Liver (tissue), 9 donors: ENCODE measurements around the gene RPL36AL. TPM values are rescaled to one million over a fixed set of nuclear protein-coding genes. Genes with fewer than 3 reads are reported as not detected.
"Not testable (repeated sequence)": the region's sequence is repeated elsewhere in the genome, so short reads cannot be mapped to it uniquely, and the experiment has no call there.

Experiments used
- DNase-seq: peaks from one replicate; pipeline ENCODE4 v3.0.0-alpha.2; 2017; ENCODE audit warnings: low spot score
- H3K27ac ChIP-seq, 2 donors: one replicate each; pipeline ENCODE4 v1.7.0; 2013; ENCODE audit warnings: inconsistent platforms in 2 of 2, low read length in 2 of 2, control low read depth in 1 of 2, low read depth in 1 of 2, mild to moderate bottlenecking in 1 of 2
- H3K27me3 ChIP-seq, 4 donors: one replicate each; pipeline versions ENCODE4 v1.6.1 to v1.7.0; 2013; ENCODE audit warnings: low read length in 3 of 4, inconsistent platforms in 1 of 4, mild to moderate bottlenecking in 1 of 4, moderate library complexity in 1 of 4; ENCODE audit not compliant: control insufficient read depth in 4 of 4, insufficient read depth in 4 of 4
- H3K36me3 ChIP-seq, 4 donors: one replicate each; pipeline versions ENCODE4 v1.6.1 to v1.7.0; 2013; ENCODE audit warnings: low read length in 3 of 4, mild to moderate bottlenecking in 3 of 4, low read depth in 1 of 4, moderate library complexity in 1 of 4; ENCODE audit not compliant: control insufficient read depth in 4 of 4, insufficient read depth in 3 of 4
- H3K4me1 ChIP-seq, 4 donors: one replicate each; pipeline versions ENCODE4 v1.6.1 to v1.7.0; 2013; ENCODE audit warnings: low read length in 3 of 4, mild to moderate bottlenecking in 3 of 4, moderate library complexity in 1 of 4; ENCODE audit not compliant: control insufficient read depth in 4 of 4, insufficient read depth in 4 of 4
- H3K4me3 ChIP-seq, 3 donors: one replicate each; pipeline versions ENCODE4 v1.6.1 to v1.7.0; 2013; ENCODE audit warnings: low read length in 3 of 3, control low read depth in 1 of 3, low read depth in 1 of 3, mild to moderate bottlenecking in 1 of 3
- H3K9ac ChIP-seq, 2 donors: one replicate each; pipeline ENCODE4 v1.7.0; 2013; ENCODE audit warnings: low read length in 2 of 2, mild to moderate bottlenecking in 2 of 2, moderate library complexity in 2 of 2, control low read depth in 1 of 2, low read depth in 1 of 2
- H3K9me3 ChIP-seq, 4 donors: one replicate each; pipeline versions ENCODE4 v1.6.1 to v1.7.0; 2013; ENCODE audit warnings: low read length in 3 of 4; ENCODE audit not compliant: control insufficient read depth in 4 of 4
- EGR1 ChIP-seq, 2 donors: IDR thresholded peaks; 2 replicates each; pipeline ENCODE4 v1.6.1; 2016 to 2018; ENCODE audit warnings: antibody characterized with exemption in 2 of 2, low read depth in 2 of 2
- FOXA1 ChIP-seq: IDR thresholded peaks from 2 replicates; pipeline ENCODE4 v1.6.1; 2016; ENCODE audit warnings: antibody characterized with exemption
- FOXA2 ChIP-seq: IDR thresholded peaks from 2 replicates; pipeline ENCODE4 v1.6.1; 2016; ENCODE audit warnings: antibody characterized with exemption
- HNF4A ChIP-seq, 2 donors: conservative IDR thresholded peaks; 2 replicates each; pipeline ENCODE4 v1.6.1; 2016; ENCODE audit warnings: antibody characterized with exemption in 2 of 2, mild to moderate bottlenecking in 2 of 2
- HNF4G ChIP-seq: IDR thresholded peaks from 2 replicates; pipeline ENCODE4 v1.6.1; 2016; ENCODE audit warnings: antibody characterized with exemption
- JUND ChIP-seq, 2 donors: IDR thresholded peaks; 2 replicates each; pipeline ENCODE4 v1.6.1; 2016; ENCODE audit warnings: antibody characterized with exemption in 2 of 2
- RXRA ChIP-seq, 2 donors: IDR thresholded peaks; 2 replicates each; pipeline ENCODE4 v1.6.1; 2017 to 2018; ENCODE audit warnings: antibody characterized with exemption in 2 of 2, mild to moderate bottlenecking in 1 of 2
- SP1 ChIP-seq: IDR thresholded peaks from 2 replicates; pipeline ENCODE4 v1.6.1; 2018; ENCODE audit warnings: antibody characterized with exemption, mild to moderate bottlenecking
- TAF1 ChIP-seq: conservative IDR thresholded peaks from 2 replicates; pipeline ENCODE4 v1.6.1; 2016; ENCODE audit warnings: antibody characterized with exemption, mild to moderate bottlenecking
- YY1 ChIP-seq: IDR thresholded peaks from 2 replicates; pipeline ENCODE4 v1.6.1; 2016; ENCODE audit warnings: antibody characterized with exemption, mild to moderate bottlenecking
- WGBS: extraction: QIAGEN DNeasy Blood & Tissue Kit; methylation state at CpG from one replicate; pipeline ENCODE4 v1.1.7; 2013; 5-methylcytosine and 5-hydroxymethylcytosine counted together
- polyA plus RNA-seq, 2 donors: library from polyadenylated mRNA; stranded (reverse) in 1 of 2; unstranded in 1 of 2; fragments of 200-250 nt in 1 of 2; fragments of >200 nt in 1 of 2; fragmentation: Nextera tagmentation in 1 of 2; extraction: Ambion mirVana in 1 of 2; gene quantifications; one replicate each; pipeline versions ENCODE4 v1.2.1 to v1.2.3, GENCODE V29; 2013 to 2015
- total RNA-seq, 2 donors: library from RNA; depleted of rRNA; stranded (reverse); fragments of >200 nt; gene quantifications; one replicate each; pipeline ENCODE4 v1.2.3, GENCODE V29; 2014
- TF ChIP-seq, protein P1 (sequence below): fragments of 150-350 bp; IDR thresholded peaks from 2 replicates; pipeline ENCODE4 v1.5.1; 2017; ENCODE audit warnings: improper control_type of control experiment, low read depth, low read length; ENCODE audit not compliant: missing input control
- TF ChIP-seq, protein P2 (sequence below): IDR thresholded peaks from 2 replicates; pipeline ENCODE4 v1.6.1; 2016; ENCODE audit warnings: antibody characterized with exemption
- TF ChIP-seq, protein P3 (sequence below): IDR thresholded peaks from 2 replicates; pipeline ENCODE4 v1.6.1; 2016; ENCODE audit warnings: antibody characterized with exemption
- donor health status: healthy.
- donor health status: healthy.
- donor health status: healthy.
- donor health status: healthy.
- donor health status: healthy.

The RPL36AL gene
- total and polyA plus RNA-seq, 4 donors: 110 to 268 (median 148) TPM

DNA sequence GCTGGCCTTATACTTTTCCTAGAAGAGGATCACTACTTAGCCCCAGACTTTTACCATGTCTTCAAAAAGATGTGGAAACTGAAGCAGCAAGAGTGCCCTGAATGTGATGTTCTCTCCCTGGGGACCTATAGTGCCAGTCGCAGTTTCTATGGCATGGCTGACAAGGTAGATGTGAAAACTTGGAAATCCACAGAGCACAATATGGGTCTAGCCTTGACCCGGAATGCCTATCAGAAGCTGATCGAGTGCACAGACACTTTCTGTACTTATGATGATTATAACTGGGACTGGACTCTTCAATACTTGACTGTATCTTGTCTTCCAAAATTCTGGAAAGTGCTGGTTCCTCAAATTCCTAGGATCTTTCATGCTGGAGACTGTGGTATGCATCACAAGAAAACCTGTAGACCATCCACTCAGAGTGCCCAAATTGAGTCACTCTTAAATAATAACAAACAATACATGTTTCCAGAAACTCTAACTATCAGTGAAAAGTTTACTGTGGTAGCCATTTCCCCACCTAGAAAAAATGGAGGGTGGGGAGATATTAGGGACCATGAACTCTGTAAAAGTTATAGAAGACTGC is 1.7 kb upstream of the RPL36AL start:
- Histone ChIP-seq H3K4me3 (peak overlapping the region; percentile 88 to 90 (median 88)), H3K9ac (peak overlapping the region; percentile 78 to 92), H3K36me3 (peaks cover 0 to 11% (median 5%) of the 10 kb centered on the region in 4 donors), H3K4me1 (peaks cover 2 to 46% (median 22%) of the 10 kb centered on the region in 4 donors), H3K27me3 (no peaks in the 10 kb centered on the region), H3K27ac (peak overlapping the region; percentile 17 to 93), H3K9me3 (no peaks in the 10 kb centered on the region)
- WGBS: 21% methylated on average over 3 of the region's 3 CpGs
- DNase-seq: no peak
- TF ChIP-seq, protein P1, sequence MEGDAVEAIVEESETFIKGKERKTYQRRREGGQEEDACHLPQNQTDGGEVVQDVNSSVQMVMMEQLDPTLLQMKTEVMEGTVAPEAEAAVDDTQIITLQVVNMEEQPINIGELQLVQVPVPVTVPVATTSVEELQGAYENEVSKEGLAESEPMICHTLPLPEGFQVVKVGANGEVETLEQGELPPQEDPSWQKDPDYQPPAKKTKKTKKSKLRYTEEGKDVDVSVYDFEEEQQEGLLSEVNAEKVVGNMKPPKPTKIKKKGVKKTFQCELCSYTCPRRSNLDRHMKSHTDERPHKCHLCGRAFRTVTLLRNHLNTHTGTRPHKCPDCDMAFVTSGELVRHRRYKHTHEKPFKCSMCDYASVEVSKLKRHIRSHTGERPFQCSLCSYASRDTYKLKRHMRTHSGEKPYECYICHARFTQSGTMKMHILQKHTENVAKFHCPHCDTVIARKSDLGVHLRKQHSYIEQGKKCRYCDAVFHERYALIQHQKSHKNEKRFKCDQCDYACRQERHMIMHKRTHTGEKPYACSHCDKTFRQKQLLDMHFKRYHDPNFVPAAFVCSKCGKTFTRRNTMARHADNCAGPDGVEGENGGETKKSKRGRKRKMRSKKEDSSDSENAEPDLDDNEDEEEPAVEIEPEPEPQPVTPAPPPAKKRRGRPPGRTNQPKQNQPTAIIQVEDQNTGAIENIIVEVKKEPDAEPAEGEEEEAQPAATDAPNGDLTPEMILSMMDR: no peak
- no peak for TF ChIP-seq TAF1
- no peak for TF ChIP-seq FOXA2
- no peak for TF ChIP-seq YY1
- no peak for TF ChIP-seq FOXA1

DNA sequence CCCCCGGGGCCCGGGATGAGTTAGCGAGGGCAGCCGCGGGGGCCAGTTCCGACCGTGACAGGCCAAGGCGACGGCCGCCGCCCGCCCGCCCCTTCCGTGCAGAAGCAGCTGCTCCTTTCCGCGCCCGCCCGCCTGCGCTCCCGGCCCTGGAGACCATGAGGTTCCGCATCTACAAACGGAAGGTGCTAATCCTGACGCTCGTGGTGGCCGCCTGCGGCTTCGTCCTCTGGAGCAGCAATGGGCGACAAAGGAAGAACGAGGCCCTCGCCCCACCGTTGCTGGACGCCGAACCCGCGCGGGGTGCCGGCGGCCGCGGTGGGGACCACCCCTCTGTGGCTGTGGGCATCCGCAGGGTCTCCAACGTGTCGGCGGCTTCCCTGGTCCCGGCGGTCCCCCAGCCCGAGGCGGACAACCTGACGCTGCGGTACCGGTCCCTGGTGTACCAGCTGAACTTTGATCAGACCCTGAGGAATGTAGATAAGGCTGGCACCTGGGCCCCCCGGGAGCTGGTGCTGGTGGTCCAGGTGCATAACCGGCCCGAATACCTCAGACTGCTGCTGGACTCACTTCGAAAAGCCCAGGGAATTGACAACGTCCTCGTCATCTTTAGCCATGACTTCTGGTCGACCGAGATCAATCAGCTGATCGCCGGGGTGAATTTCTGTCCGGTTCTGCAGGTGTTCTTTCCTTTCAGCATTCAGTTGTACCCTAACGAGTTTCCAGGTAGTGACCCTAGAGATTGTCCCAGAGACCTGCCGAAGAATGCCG is 872 bp upstream of the RPL36AL start:
- under 1% methylated on average over 65 of the region's 65 CpGs for WGBS
- TF ChIP-seq JUND (IDR thresholded peaks at IDR 0.05): no peak
- TF ChIP-seq, protein P2, sequence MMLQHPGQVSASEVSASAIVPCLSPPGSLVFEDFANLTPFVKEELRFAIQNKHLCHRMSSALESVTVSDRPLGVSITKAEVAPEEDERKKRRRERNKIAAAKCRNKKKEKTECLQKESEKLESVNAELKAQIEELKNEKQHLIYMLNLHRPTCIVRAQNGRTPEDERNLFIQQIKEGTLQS: no peak
- TF ChIP-seq HNF4G: no peak
- no peak for TF ChIP-seq SP1
- peak; percentile 24 to 35 for TF ChIP-seq HNF4A (conservative IDR thresholded peaks at IDR 0.05)
- TF ChIP-seq EGR1 (IDR thresholded peaks at IDR 0.05; ENCODE audit: low read depth in 2 of 2): no peak
- Histone ChIP-seq H3K36me3 (peaks cover 0 to 11% (median 5%) of the 10 kb centered on the region in 4 donors), H3K9me3 (no peaks in the 10 kb centered on the region), H3K27ac (peak overlapping the region; percentile 93 to 96), H3K4me3 (peak overlapping the region; percentile 88 to 90 (median 88)), H3K9ac (peak overlapping the region; percentile 78 to 92), H3K27me3 (no peaks in the 10 kb centered on the region), H3K4me1 (peaks cover 0 to 46% (median 22%) of the 10 kb centered on the region in 4 donors)
- peak; percentile 72 for DNase-seq

DNA sequence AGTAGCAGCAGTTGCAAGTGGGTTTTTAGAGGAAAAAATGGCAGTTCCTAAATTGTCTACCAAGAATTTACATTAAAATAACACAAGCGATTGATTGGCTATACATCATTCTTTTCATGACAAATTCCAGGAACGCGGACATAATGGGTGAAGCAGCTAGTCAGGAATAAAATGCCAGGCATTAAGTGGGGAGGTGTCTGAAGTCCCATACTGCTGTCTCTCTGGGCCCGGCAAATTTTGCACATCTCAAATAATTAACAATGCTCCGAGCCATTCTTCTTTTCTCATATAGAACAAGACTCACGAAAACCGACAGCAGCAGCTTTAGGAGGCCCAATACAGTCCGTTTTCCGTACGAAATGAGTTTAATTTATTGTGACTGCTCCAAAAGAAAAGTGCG is 696 bp downstream of the RPL36AL start:
- Histone ChIP-seq H3K9me3 (no peaks in the 10 kb centered on the region), H3K9ac (peak overlapping the region; percentile 88 to 93), H3K36me3 (peaks cover 0 to 11% (median 5%) of the 10 kb centered on the region in 4 donors), H3K27me3 (no peaks in the 10 kb centered on the region), H3K4me1 (peaks cover 0 to 44% (median 22%) of the 10 kb centered on the region in 4 donors), H3K27ac (peak overlapping the region; percentile 93 to 96), H3K4me3 (peak overlapping the region; percentile 80 to 92 (median 88))
- WGBS: 1% methylated on average over 11 of the region's 11 CpGs
- DNase-seq: no peak
- TF ChIP-seq RXRA (IDR thresholded peaks at IDR 0.05): peak in 1 of 2 donors; percentile 6
- TF ChIP-seq, protein P3, sequence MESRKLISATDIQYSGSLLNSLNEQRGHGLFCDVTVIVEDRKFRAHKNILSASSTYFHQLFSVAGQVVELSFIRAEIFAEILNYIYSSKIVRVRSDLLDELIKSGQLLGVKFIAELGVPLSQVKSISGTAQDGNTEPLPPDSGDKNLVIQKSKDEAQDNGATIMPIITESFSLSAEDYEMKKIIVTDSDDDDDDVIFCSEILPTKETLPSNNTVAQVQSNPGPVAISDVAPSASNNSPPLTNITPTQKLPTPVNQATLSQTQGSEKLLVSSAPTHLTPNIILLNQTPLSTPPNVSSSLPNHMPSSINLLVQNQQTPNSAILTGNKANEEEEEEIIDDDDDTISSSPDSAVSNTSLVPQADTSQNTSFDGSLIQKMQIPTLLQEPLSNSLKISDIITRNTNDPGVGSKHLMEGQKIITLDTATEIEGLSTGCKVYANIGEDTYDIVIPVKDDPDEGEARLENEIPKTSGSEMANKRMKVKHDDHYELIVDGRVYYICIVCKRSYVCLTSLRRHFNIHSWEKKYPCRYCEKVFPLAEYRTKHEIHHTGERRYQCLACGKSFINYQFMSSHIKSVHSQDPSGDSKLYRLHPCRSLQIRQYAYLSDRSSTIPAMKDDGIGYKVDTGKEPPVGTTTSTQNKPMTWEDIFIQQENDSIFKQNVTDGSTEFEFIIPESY: no peak

DNA sequence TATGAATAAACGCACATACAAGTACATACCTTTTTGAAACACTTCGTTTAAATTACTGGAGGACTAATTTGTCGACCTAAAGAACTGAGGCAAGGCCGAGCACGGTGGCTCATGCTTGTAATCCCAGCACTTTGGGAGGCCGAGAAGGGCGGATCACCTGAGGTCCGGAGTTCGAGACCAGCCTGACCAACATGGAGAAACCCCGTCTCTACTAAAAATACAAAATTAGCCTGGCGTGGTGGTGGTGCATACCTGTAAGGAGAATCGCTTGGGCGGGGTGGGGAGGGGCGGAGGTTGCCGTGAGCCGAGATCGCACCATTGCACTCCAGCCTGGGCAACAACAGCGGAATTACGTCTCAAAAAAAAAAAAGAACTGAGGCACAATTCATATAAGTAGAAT is 1.2 kb downstream of the RPL36AL start:
- H3K27ac ChIP-seq, H3K27me3 ChIP-seq, H3K9me3 ChIP-seq, DNase-seq: not testable (repeated sequence)
- peak overlapping the region; percentile 80 to 92 (median 88) for H3K4me3 ChIP-seq
- H3K9ac ChIP-seq: peak overlapping the region; percentile 88 to 93
- WGBS: 67% methylated on average over 19 of the region's 19 CpGs
- peaks cover 0 to 11% (median 5%) of the 10 kb centered on the region in 4 donors for H3K36me3 ChIP-seq
- H3K4me1 ChIP-seq: peaks cover 0 to 43% (median 20%) of the 10 kb centered on the region in 4 donors
